Globus pallidus (tissue), 1 donor: Measurements from ENCODE around the gene TBC1D19.
"Not testable (repeated sequence)": the region's sequence is repeated elsewhere in the genome, so short reads cannot be mapped to it uniquely, and the experiment has no call there.

Source experiments
- DNase-seq: peaks from one replicate; pipeline ENCODE4 v3.0.0-alpha.2; 2015; ENCODE audit warnings: low spot score

TBC1D19 gene

GRCh38 chr4:26687728-26688127 lies 103.8 kb downstream of the TBC1D19 start:
- DNase-seq: no peak

- no peak for DNase-seq
Observed at GRCh38 chr4:26690506-26690905, 106.6 kb downstream of the TBC1D19 start.

GRCh38 chr4:26692014-26692726 lies 108.3 kb downstream of the TBC1D19 start:
- no peak for DNase-seq

- not testable (repeated sequence) for DNase-seq
Observed at GRCh38 chr4:26694131-26694530, 110.2 kb downstream of the TBC1D19 start.

- no peak for DNase-seq
Observed at GRCh38 chr4:26700110-26700509, 116.2 kb downstream of the TBC1D19 start.

- no peak for DNase-seq
Observed at GRCh38 chr4:26701095-26701494, 117.2 kb downstream of the TBC1D19 start.

GRCh38 chr4:26701786-26702227 lies 117.9 kb downstream of the TBC1D19 start:
- DNase-seq: no peak

- no peak for DNase-seq
Observed at GRCh38 chr4:26707342-26707741, 123.5 kb downstream of the TBC1D19 start.

- DNase-seq: no peak
Observed at GRCh38 chr4:26709246-26709645, 125.4 kb downstream of the TBC1D19 start.

GRCh38 chr4:26713563-26714151 lies 129.8 kb downstream of the TBC1D19 start:
- no peak for DNase-seq

- DNase-seq: no peak
Observed at GRCh38 chr4:26715636-26716242, 131.9 kb downstream of the TBC1D19 start.

- no peak for DNase-seq
Observed at GRCh38 chr4:26717332-26717731, 133.4 kb downstream of the TBC1D19 start.

GRCh38 chr4:26719954-26720552 lies 136.2 kb downstream of the TBC1D19 start:
- DNase-seq: peak; percentile 17

GRCh38 chr4:26721685-26722084 lies 137.8 kb downstream of the TBC1D19 start:
- no peak for DNase-seq

GRCh38 chr4:26723216-26723615 lies 139.3 kb downstream of the TBC1D19 start:
- no peak for DNase-seq

GRCh38 chr4:26724534-26724933 lies 140.7 kb downstream of the TBC1D19 start:
- DNase-seq: no peak

- no peak for DNase-seq
Observed at GRCh38 chr4:26726655-26727387, 142.9 kb downstream of the TBC1D19 start.

- no peak for DNase-seq
Observed at GRCh38 chr4:26727844-26728243, 144.0 kb downstream of the TBC1D19 start.

- DNase-seq: no peak
Observed at GRCh38 chr4:26729027-26729426, 145.1 kb downstream of the TBC1D19 start.

- DNase-seq: no peak
Observed at GRCh38 chr4:26729547-26729946, 145.7 kb downstream of the TBC1D19 start.

- no peak for DNase-seq
Observed at GRCh38 chr4:26731351-26732035, 147.6 kb downstream of the TBC1D19 start.

GRCh38 chr4:26732356-26732755 lies 148.5 kb downstream of the TBC1D19 start:
- no peak for DNase-seq
